Stimulated activated naive CD8-positive, alpha-beta T cell treated with anti-CD3 and anti-CD28 coated beads, Interleukin-15, Interleukin-2, amounts not matched to agents 100 U/mL and 50 U/mL, for 24 hours (primary cell): ENCODE measurements around the gene RPS26.
A peak's percentile ranks its signal among the peaks of the same experiment; 100 is the strongest.

Source experiments
- ATAC-seq: fragments of 150-1000 bp; cut with Tn5 transposase; one replicate; pipeline ENCODE4 v1.10.0; 2021
- DNase-seq: peaks from one replicate; pipeline ENCODE4 v3.0.0; 2021

Gene RPS26

GRCh38 chr12:56078931-56079722 is 37.4 kb downstream of the RPS26 start:
- ATAC-seq: peak; percentile 51
- peak; percentile 70 for DNase-seq

- peak; percentile 91 for ATAC-seq
- peak; percentile 74 for DNase-seq
These were observed 38.2 kb downstream of the RPS26 start, which contains the start of gene ERBB3 for GRCh38 chr12:56079723-56080555. Gene ERBB3 (plus strand): TSS chr12:56080165. CDS start chr12:56080301, 136 bp downstream.

GRCh38 chr12:56080556-56081138 is 38.9 kb downstream of the RPS26 start:
- DNase-seq (no peak), ATAC-seq (no peak)

- ATAC-seq (no peak), DNase-seq (no peak)
These were observed 40.0 kb downstream of the RPS26 start for GRCh38 chr12:56081393-56082347.

- ATAC-seq (no peak), DNase-seq (no peak)
These were observed 40.7 kb downstream of the RPS26 start for GRCh38 chr12:56082382-56082781.

- DNase-seq (no peak), ATAC-seq (no peak)
These were observed 41.2 kb downstream of the RPS26 start for GRCh38 chr12:56082967-56083366.

GRCh38 chr12:56084958-56085543 is 43.3 kb downstream of the RPS26 start:
- DNase-seq: peak; percentile 64

GRCh38 chr12:56086096-56086495 is 44.4 kb downstream of the RPS26 start:
- DNase-seq: no peak
- ATAC-seq: no peak

More at GRCh38 chr12:56084958-56085543, 43.3 kb downstream of the RPS26 start:
- peak; percentile 42 for ATAC-seq

GRCh38 chr12:56086608-56087007 is 44.9 kb downstream of the RPS26 start:
- no peak for DNase-seq
- ATAC-seq: no peak

- no peak for DNase-seq
These were observed 45.5 kb downstream of the RPS26 start for GRCh38 chr12:56087220-56087619.

More at GRCh38 chr12:56087220-56087619, 45.5 kb downstream of the RPS26 start:
- ATAC-seq: no peak
